Measurements from ENCODE around the gene NEFH. TPM values are rescaled to one million over a fixed set of nuclear protein-coding genes. Genes with fewer than 3 reads are reported as not detected.

The NEFH gene
- total RNA-seq, 1 donor from 2014 or later = 0.32 TPM

DNA sequence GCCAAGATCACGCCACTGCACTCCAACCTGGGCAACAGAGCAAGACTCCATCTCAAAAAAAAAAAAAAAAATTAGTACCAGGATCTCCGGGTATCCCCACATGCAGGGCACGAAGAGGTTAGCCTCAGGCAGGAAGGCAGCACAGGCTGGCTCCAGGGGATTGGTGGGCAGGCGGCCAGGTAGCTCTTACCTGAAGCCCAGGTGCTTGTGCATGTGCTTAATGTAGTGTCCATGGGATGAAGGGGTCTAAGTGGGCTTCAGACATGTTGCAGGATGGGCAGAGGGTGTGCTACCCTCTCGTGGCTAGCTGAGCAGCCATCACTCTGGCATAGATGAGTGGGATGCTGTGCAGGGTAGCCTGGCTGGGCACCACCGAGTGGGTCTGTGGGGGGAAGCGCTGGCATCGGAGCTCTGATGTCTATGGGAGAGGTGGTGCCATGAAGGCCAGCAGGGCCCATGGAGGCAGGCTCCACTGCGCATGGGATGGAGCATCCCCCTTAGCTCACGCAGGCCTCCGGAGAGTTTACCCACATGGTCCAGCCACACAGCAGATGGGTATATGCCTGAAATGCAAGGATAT is 30.6 kb upstream of the NEFH start:
- H3K27ac ChIP-seq = no peak overlapping the region
- no peak for DNase-seq (ENCODE audit: low spot score in 2 of 2)
- H3K4me1 ChIP-seq = no peaks in the 10 kb centered on the region
- H3K4me3 ChIP-seq = no peak overlapping the region
- TF ChIP-seq, protein P1, sequence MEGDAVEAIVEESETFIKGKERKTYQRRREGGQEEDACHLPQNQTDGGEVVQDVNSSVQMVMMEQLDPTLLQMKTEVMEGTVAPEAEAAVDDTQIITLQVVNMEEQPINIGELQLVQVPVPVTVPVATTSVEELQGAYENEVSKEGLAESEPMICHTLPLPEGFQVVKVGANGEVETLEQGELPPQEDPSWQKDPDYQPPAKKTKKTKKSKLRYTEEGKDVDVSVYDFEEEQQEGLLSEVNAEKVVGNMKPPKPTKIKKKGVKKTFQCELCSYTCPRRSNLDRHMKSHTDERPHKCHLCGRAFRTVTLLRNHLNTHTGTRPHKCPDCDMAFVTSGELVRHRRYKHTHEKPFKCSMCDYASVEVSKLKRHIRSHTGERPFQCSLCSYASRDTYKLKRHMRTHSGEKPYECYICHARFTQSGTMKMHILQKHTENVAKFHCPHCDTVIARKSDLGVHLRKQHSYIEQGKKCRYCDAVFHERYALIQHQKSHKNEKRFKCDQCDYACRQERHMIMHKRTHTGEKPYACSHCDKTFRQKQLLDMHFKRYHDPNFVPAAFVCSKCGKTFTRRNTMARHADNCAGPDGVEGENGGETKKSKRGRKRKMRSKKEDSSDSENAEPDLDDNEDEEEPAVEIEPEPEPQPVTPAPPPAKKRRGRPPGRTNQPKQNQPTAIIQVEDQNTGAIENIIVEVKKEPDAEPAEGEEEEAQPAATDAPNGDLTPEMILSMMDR (IDR thresholded peaks at IDR 0.05) = no peak
- no peaks in the 10 kb centered on the region for H3K9me3 ChIP-seq
- no peaks in the 10 kb centered on the region for H3K36me3 ChIP-seq
- no peaks in the 10 kb centered on the region for H3K27me3 ChIP-seq
- intact Hi-C loops (cut with DNase I) = no loop called here

DNA sequence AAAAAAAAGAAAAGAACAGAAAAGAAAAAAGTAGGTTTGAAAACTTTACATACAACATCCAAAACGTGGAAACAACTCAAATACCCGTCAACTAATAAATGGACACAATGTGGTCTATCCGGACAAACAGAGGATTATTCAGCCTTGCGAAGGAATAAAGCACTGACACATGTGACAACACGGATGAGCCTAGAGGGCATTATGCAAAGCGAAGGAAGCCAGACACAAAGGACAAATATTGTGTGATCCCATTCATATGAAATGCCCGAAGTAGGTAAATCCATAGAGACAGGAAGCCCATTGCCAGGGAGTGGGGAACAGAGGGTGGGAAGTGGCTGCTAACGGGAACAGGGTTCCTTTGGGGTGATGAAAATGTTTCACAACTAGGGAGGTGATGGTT is 29.8 kb upstream of the NEFH start:
- TF ChIP-seq, protein P1 (IDR thresholded peaks at IDR 0.05) = no peak
- no peaks in the 10 kb centered on the region for H3K27me3 ChIP-seq
- H3K4me3 ChIP-seq = no peak overlapping the region
- H3K9me3 ChIP-seq = no peaks in the 10 kb centered on the region
- intact Hi-C loops (cut with DNase I) = no loop called here
- no peak for DNase-seq (ENCODE audit: low spot score in 2 of 2)
- no peak overlapping the region for H3K27ac ChIP-seq
- no peaks in the 10 kb centered on the region for H3K4me1 ChIP-seq
- H3K36me3 ChIP-seq = no peaks in the 10 kb centered on the region

DNA sequence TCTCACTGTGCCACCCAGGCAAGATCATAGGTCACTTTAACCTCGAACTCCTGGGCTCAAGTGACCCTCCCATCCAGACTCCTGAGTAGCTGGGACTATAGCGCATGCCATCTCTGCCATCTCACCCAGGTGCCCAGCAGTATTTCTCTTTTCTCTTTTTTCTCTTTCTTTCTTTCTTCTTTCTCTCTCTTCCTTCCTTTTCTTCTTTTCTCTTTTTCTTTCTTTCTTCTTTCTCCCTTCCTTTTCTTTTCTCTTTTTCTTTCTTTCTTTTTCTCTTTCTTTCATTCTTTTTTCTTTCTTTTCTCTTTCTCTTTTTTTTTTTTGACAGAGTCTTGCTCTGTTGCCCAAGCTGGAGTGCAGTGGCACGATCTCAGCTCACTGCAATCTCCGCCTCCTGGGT is 28.2 kb upstream of the NEFH start:
- no peaks in the 10 kb centered on the region for H3K9me3 ChIP-seq
- no peak overlapping the region for H3K27ac ChIP-seq
- TF ChIP-seq, protein P1 (IDR thresholded peaks at IDR 0.05) = no peak
- no peak overlapping the region for H3K4me3 ChIP-seq
- H3K4me1 ChIP-seq = no peaks in the 10 kb centered on the region
- DNase-seq (ENCODE audit: low spot score in 2 of 2) = no peak
- intact Hi-C loops (cut with DNase I) = no loop called here
- H3K27me3 ChIP-seq = no peaks in the 10 kb centered on the region
- no peaks in the 10 kb centered on the region for H3K36me3 ChIP-seq

DNA sequence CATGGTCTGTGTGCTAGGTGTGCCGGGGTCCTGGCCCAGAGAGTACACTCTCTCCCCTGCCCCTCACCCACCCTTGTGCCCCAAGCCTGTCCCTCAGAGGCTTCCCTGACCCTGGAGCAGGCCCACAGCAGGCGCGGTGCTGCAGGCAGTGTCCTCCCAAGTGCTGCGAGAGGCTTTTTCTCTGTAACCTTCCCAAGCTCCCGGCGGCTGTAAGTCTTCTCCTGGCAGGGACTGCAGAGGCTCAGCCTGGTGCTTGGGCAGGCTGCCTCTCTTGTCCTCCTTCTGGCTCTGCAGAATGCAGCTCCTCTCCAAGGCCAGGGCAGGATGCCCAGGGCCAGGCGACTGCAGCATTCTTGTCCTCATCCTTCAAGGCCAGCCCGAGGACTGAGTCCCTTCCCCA is 25.7 kb upstream of the NEFH start:
- Histone ChIP-seq H3K27me3 (no peaks in the 10 kb centered on the region), H3K9me3 (no peaks in the 10 kb centered on the region), H3K36me3 (no peaks in the 10 kb centered on the region), H3K4me1 (no peaks in the 10 kb centered on the region), H3K27ac (no peak overlapping the region), H3K4me3 (no peak overlapping the region)
- TF ChIP-seq, protein P1 (IDR thresholded peaks at IDR 0.05) = no peak
- no peak for DNase-seq (ENCODE audit: low spot score in 2 of 2)
- intact Hi-C loops (cut with DNase I) = no loop called here

DNA sequence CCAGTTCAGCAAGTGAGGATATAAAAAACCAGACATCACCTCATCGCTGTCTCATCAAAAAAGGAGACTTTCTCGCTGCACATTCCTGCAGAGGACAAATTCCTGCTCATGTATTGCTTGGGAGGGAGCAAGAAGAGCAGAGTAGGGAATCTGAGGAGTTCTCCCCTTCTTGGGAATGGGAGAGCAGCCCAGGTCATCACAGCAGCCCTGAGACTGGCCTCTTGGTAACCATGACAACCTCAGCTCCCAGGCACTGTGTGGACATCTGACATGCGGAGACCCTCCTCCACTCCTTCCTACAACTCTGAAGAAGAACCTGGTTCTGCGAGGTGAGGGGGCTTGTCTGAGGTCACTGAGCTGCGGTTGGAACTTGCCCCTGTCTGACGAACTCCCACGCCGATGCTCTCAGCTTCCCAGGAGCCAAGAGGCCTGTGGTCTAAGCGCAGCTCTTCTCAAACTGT is 23.8 kb upstream of the NEFH start:
- H3K4me1 ChIP-seq = no peaks in the 10 kb centered on the region
- TF ChIP-seq, protein P1 (IDR thresholded peaks at IDR 0.05) = no peak
- no peak overlapping the region for H3K4me3 ChIP-seq
- DNase-seq (ENCODE audit: low spot score in 2 of 2) = no peak
- H3K9me3 ChIP-seq = no peaks in the 10 kb centered on the region
- H3K36me3 ChIP-seq = no peaks in the 10 kb centered on the region
- H3K27me3 ChIP-seq = no peaks in the 10 kb centered on the region
- H3K27ac ChIP-seq = no peak overlapping the region
- intact Hi-C loops (cut with DNase I) = no loop called here

DNA sequence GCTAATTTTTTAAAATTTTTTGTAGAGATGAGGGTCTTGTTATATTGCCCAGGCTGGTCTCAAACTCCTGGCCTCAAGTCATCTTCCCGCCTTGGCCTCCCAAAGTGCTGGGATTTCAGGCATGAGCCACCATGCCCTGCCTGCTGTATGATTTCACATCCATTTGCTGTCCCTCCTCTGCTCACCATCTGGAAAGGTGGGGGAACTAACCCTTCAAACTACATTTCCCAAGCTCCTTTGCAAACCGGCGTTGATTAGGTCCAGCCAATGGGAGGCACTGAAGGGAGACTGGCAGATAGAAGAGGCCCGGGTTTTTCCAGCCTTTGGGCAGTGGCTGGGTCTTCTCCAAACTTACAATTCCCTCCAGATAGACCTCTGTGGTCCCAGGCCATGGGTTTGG is 22.3 kb upstream of the NEFH start:
- DNase-seq (ENCODE audit: low spot score in 2 of 2) = no peak
- Histone ChIP-seq H3K9me3 (no peaks in the 10 kb centered on the region), H3K27me3 (no peaks in the 10 kb centered on the region), H3K4me1 (no peaks in the 10 kb centered on the region), H3K4me3 (no peak overlapping the region), H3K36me3 (no peaks in the 10 kb centered on the region), H3K27ac (no peak overlapping the region)
- intact Hi-C loops (cut with DNase I) = no loop called here
- TF ChIP-seq, protein P1 (IDR thresholded peaks at IDR 0.05) = no peak

Data from ascending aorta (tissue), 2 donors.